ENCODE measurements around the gene PIK3AP1.

GRCh38 chr10:96719200-96719599 is 1.1 kb downstream of the PIK3AP1 start:
- TF ChIP-seq CTCF (IDR thresholded peaks at IDR 0.05; ENCODE audit: insufficient read depth, low read length, poor library complexity, severe bottlenecking), result peak; percentile 33
- no peak for TF ChIP-seq EZH2phosphoT487 (conservative IDR thresholded peaks at IDR 0.05; ENCODE audit: low read length)
